T-helper 22 cell (primary cell): Measurements from ENCODE around the gene B3GALT5.

ENCODE experiments used
- DNase-seq: peaks from one replicate; pipeline ENCODE4 v3.0.0-alpha.2; 2020; ENCODE audit warnings: low read depth

B3GALT5 gene

GRCh38 chr21:39604951-39605350 lies 7.8 kb upstream of the B3GALT5 start:
- DNase-seq: no peak

- no peak for DNase-seq
Observed at GRCh38 chr21:39610703-39611102, 2.0 kb upstream of the B3GALT5 start.

- no peak for DNase-seq
Observed at GRCh38 chr21:39611551-39612190, 1.1 kb upstream of the B3GALT5 start.

GRCh38 chr21:39613041-39613934 lies 548 bp downstream of the B3GALT5 start:
- no peak for DNase-seq

GRCh38 chr21:39616211-39616772 lies 3.6 kb downstream of the B3GALT5 start:
- no peak for DNase-seq

- no peak for DNase-seq
Observed at GRCh38 chr21:39620856-39621255, 8.1 kb downstream of the B3GALT5 start.

GRCh38 chr21:39625211-39625895 lies 12.6 kb downstream of the B3GALT5 start:
- DNase-seq: no peak

- no peak for DNase-seq
Observed at GRCh38 chr21:39628385-39628784, 15.6 kb downstream of the B3GALT5 start.

- no peak for DNase-seq
Observed at GRCh38 chr21:39630191-39630591, 17.5 kb downstream of the B3GALT5 start.

GRCh38 chr21:39630827-39631226 lies 18.1 kb downstream of the B3GALT5 start:
- no peak for DNase-seq

GRCh38 chr21:39631842-39632562 lies 19.3 kb downstream of the B3GALT5 start:
- no peak for DNase-seq

GRCh38 chr21:39632796-39633442 lies 20.2 kb downstream of the B3GALT5 start:
- DNase-seq: no peak

GRCh38 chr21:39633770-39634181 lies 21.0 kb downstream of the B3GALT5 start:
- DNase-seq: no peak

GRCh38 chr21:39634507-39634906 lies 21.8 kb downstream of the B3GALT5 start:
- DNase-seq: no peak

GRCh38 chr21:39637197-39637970 lies 24.6 kb downstream of the B3GALT5 start:
- no peak for DNase-seq

GRCh38 chr21:39637971-39638240 lies 25.2 kb downstream of the B3GALT5 start:
- no peak for DNase-seq

GRCh38 chr21:39638281-39638680 lies 25.5 kb downstream of the B3GALT5 start:
- no peak for DNase-seq

- no peak for DNase-seq
Observed at GRCh38 chr21:39640754-39641153, 28.0 kb downstream of the B3GALT5 start.

GRCh38 chr21:39641827-39642450 lies 29.2 kb downstream of the B3GALT5 start:
- DNase-seq: no peak

- no peak for DNase-seq
Observed at GRCh38 chr21:39644062-39644560, 31.4 kb downstream of the B3GALT5 start.
